Esophagus squamous epithelium (tissue), 5 donors: ENCODE results near the gene MYO18A. TPM values are rescaled to one million over a fixed set of nuclear protein-coding genes. Genes with fewer than 3 reads are reported as not detected.

Experiments used
- DNase-seq: peaks from one replicate; lab custom pipeline; 2025; lab: John Stamatoyannopoulos, UW
- H3K27ac ChIP-seq, 4 donors: fragments of 200-600 bp; sonication (generic); one replicate each; pipeline ENCODE4 v1.5.1; 2016 to 2019; ENCODE audit warnings: mild to moderate bottlenecking in 1 of 4
- H3K27me3 ChIP-seq, 4 donors: fragments of 200-600 bp; sonication (generic); 1 replicate in 3 of 4; 2 replicates in 1 of 4; pipeline versions ENCODE4 v1.5.1 to v1.6.0; 2017 to 2021; ENCODE audit warnings: antibody characterized with exemption in 1 of 4
- H3K36me3 ChIP-seq, 3 donors: fragments of 200-600 bp; sonication (generic); one replicate each; pipeline ENCODE4 v1.5.1; 2016 to 2019
- H3K4me1 ChIP-seq, 3 donors: fragments of 200-600 bp; sonication (generic); one replicate each; pipeline ENCODE4 v1.5.1; 2017 to 2019
- H3K4me3 ChIP-seq, 4 donors: fragments of 200-600 bp; sonication (generic); 1 replicate in 3 of 4; 2 replicates in 1 of 4; pipeline ENCODE4 v1.5.1; 2016 to 2019; ENCODE audit warnings: mild to moderate bottlenecking in 2 of 4, moderate library complexity in 1 of 4
- H3K9me3 ChIP-seq, 3 donors: fragments of 200-600 bp; sonication (generic); one replicate each; pipeline ENCODE4 v1.5.1; 2016 to 2019
- CTCF ChIP-seq, 6 experiments: fragments of 450-650 bp in 4 of 6; fragments of 200-600 bp in 2 of 6; sonication (generic) in 2 of 6; IDR thresholded peaks; one replicate each; pipeline ENCODE4 v1.5.1; 2016 to 2019; ENCODE audit warnings: antibody characterized with exemption in 6 of 6, mild to moderate bottlenecking in 4 of 6, moderate library complexity in 4 of 6
- POLR2A ChIP-seq, 4 donors: fragments of 450-650 bp; IDR thresholded peaks; one replicate each; pipeline ENCODE4 v1.6.1; 2017; ENCODE audit warnings: antibody characterized with exemption in 4 of 4, mild to moderate bottlenecking in 4 of 4, moderate library complexity in 3 of 4
- WGBS, 2 donors: methylation state at CpG; one replicate each; pipeline ENCODE4 v1.1.5; 2018; 5-methylcytosine and 5-hydroxymethylcytosine counted together
- intact Hi-C: fragments of 100-400 bp; cut with DNase I; formaldehyde crosslinking; loops from one replicate; pipeline ENCODE4 v1.15.0; 2022
- total RNA-seq, 4 donors: library from RNA; depleted of rRNA; stranded (reverse); fragments of >200 nt; gene quantifications; one replicate each; pipeline ENCODE4 v1.1.0, GENCODE V29; 2016
- donor health status: DM: yes; HTN: yes; CAD: no.

The MYO18A gene
- total RNA-seq, 4 donors from 2014 or later = 44.0 to 74.9 (median 68.5) TPM

GRCh38 chr17:29076087-29076486, 104.1 kb downstream of the MYO18A start:
- no peak overlapping the region for H3K27ac ChIP-seq
- no peak overlapping the region for H3K4me3 ChIP-seq
- peaks cover 8 to 72% (median 14%) of the 10 kb centered on the region in 3 donors for H3K36me3 ChIP-seq
- intact Hi-C loops = no loop called here
- H3K27me3 ChIP-seq = no peaks in the 10 kb centered on the region
- no peaks in the 10 kb centered on the region for H3K9me3 ChIP-seq
- 66 to 86% methylated on average over 6 of the region's 6 CpGs for WGBS, 2 donors
- no peak for TF ChIP-seq CTCF (IDR thresholded peaks at IDR 0.05)
- TF ChIP-seq POLR2A (IDR thresholded peaks at IDR 0.05) = no peak
- no peak for DNase-seq
- peaks cover 0 to 27% (median 0%) of the 10 kb centered on the region in 3 donors for H3K4me1 ChIP-seq

GRCh38 chr17:29074488-29074887, 105.7 kb downstream of the MYO18A start:
- no peak for TF ChIP-seq POLR2A (IDR thresholded peaks at IDR 0.05)
- TF ChIP-seq CTCF (IDR thresholded peaks at IDR 0.05) = no peak
- peaks cover 1 to 56% (median 8%) of the 10 kb centered on the region in 3 donors for H3K36me3 ChIP-seq
- H3K9me3 ChIP-seq = no peaks in the 10 kb centered on the region
- 68 to 83% methylated on average over 3 to 5 of the region's 12 CpGs for WGBS, 2 donors
- intact Hi-C loops = no loop called here
- H3K27ac ChIP-seq = no peak overlapping the region
- H3K4me1 ChIP-seq = peaks cover 4 to 43% (median 6%) of the 10 kb centered on the region in 3 donors
- no peak for DNase-seq
- no peaks in the 10 kb centered on the region for H3K27me3 ChIP-seq
- no peak overlapping the region for H3K4me3 ChIP-seq

GRCh38 chr17:29073520-29073919, 106.7 kb downstream of the MYO18A start:
- Histone ChIP-seq H3K4me1 (peaks cover 4 to 33% (median 6%) of the 10 kb centered on the region in 3 donors), H3K36me3 (peaks cover 0 to 46% (median 3%) of the 10 kb centered on the region in 3 donors), H3K4me3 (no peak overlapping the region), H3K27me3 (no peaks in the 10 kb centered on the region), H3K27ac (no peak overlapping the region), H3K9me3 (no peaks in the 10 kb centered on the region)
- no peak for DNase-seq
- WGBS, 2 donors = 65 to 66% methylated on average over 3 to 4 of the region's 4 CpGs
- intact Hi-C loops = no loop called here
- TF ChIP-seq CTCF (IDR thresholded peaks at IDR 0.05) = no peak
- no peak for TF ChIP-seq POLR2A (IDR thresholded peaks at IDR 0.05)

- peaks cover 0 to 42% (median 0%) of the 10 kb centered on the region in 3 donors for H3K36me3 ChIP-seq
- no peaks in the 10 kb centered on the region for H3K27me3 ChIP-seq
- H3K4me1 ChIP-seq = peaks cover 4 to 30% (median 6%) of the 10 kb centered on the region in 3 donors
- no peak overlapping the region for H3K27ac ChIP-seq
- H3K4me3 ChIP-seq = no peak overlapping the region
- no peak for DNase-seq
- 82 to 87% methylated on average over 1 to 2 of the region's 2 CpGs for WGBS, 2 donors
- intact Hi-C loops = no loop called here
- TF ChIP-seq CTCF (IDR thresholded peaks at IDR 0.05) = no peak
- TF ChIP-seq POLR2A (IDR thresholded peaks at IDR 0.05) = no peak
- H3K9me3 ChIP-seq = no peaks in the 10 kb centered on the region
Observed at GRCh38 chr17:29073045-29073444, 107.2 kb downstream of the MYO18A start.

GRCh38 chr17:29071303-29071702, 108.9 kb downstream of the MYO18A start:
- peaks cover 0 to 25% (median 0%) of the 10 kb centered on the region in 3 donors for H3K36me3 ChIP-seq
- no peak for DNase-seq
- H3K4me1 ChIP-seq = peaks cover 4 to 16% (median 6%) of the 10 kb centered on the region in 3 donors
- 86 to 90% methylated on average over 1 of the region's 1 CpG for WGBS, 2 donors
- H3K27me3 ChIP-seq = no peaks in the 10 kb centered on the region
- H3K9me3 ChIP-seq = no peaks in the 10 kb centered on the region
- intact Hi-C loops = no loop called here
- H3K4me3 ChIP-seq = no peak overlapping the region
- TF ChIP-seq CTCF (IDR thresholded peaks at IDR 0.05) (no peak), POLR2A (IDR thresholded peaks at IDR 0.05) (no peak)
- H3K27ac ChIP-seq = no peak overlapping the region
